Lower leg skin (tissue), 4 donors: Measurements from ENCODE around the gene RHOF. TPM values are rescaled to one million over a fixed set of nuclear protein-coding genes. Genes with fewer than 3 reads are reported as not detected.

ENCODE experiments used
- DNase-seq, 2 donors: peaks; one replicate each; pipeline ENCODE4 v3.0.0-alpha.2; 2019; ENCODE audit warnings: low spot score in 2 of 2
- H3K4me3 ChIP-seq: fragments of 200-600 bp; sonication (generic); 2 replicates; pipeline ENCODE4 v1.5.1; 2017; ENCODE audit warnings: mild to moderate bottlenecking, low read depth; ENCODE audit not compliant: poor library complexity, severe bottlenecking
- POLR2A ChIP-seq, 2 donors: fragments of 450-650 bp; IDR thresholded peaks; one replicate each; pipeline ENCODE4 v1.6.1; 2016 to 2017; ENCODE audit warnings: antibody characterized with exemption in 2 of 2, mild to moderate bottlenecking in 1 of 2, moderate library complexity in 1 of 2
- WGBS, 2 donors: methylation state at CpG; one replicate each; pipeline ENCODE4 v1.1.5; 2018; 5-methylcytosine and 5-hydroxymethylcytosine counted together
- intact Hi-C: fragments of 100-400 bp; cut with DNase I; formaldehyde crosslinking; loops from one replicate; pipeline ENCODE4 v1.15.0; 2023; ENCODE audit warnings: low total_unique reads
- total RNA-seq, 4 donors: library from RNA; depleted of rRNA; stranded (reverse); fragments of >200 nt; gene quantifications; one replicate each; pipeline ENCODE4 v1.1.0, GENCODE V29; 2016
- TF ChIP-seq, protein P1 (sequence below), 3 donors: fragments of 450-650 bp; IDR thresholded peaks; one replicate each; pipeline ENCODE4 v1.5.1; 2016; ENCODE audit warnings: antibody characterized with exemption in 3 of 3, mild to moderate bottlenecking in 3 of 3, moderate library complexity in 2 of 3

The RHOF gene
- total RNA-seq, 4 donors from 2014 or later: 5.4 to 24.1 (median 9.9) TPM

DNA sequence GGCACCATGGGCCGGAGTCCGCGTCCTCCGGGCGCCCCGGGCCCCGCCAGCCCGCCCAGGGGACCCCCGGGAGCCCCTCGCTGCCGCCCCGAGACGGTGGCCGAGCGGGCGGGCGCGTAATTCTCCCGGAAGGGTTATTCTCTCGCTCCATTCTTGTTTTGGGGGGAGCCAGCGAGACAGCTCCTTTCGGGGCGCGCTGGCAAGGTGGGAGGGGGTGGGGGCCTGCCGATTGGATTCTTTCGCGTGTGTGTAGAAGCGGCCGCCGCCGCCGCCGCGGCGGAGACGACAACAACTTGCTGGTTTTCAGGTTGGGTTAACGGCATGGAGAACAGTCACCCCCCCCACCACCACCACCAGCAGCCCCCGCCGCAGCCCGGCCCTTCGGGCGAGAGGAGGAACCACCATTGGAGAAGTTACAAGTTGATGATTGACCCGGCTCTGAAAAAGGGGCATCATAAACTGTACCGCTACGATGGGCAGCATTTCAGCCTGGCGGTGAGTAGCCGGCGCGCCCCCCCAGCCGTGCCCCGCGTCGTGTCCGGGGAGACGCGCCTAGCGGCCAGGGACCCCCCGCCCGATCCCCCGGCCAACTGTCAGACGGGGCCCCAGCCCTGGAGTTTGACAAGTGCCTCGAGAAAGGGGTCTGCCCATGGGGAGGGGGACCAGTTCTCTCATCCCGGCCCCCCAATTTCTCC is 11.1 kb upstream of the RHOF start:
- WGBS, 2 donors: 0% methylated on average over 25 to 40 of the region's 63 CpGs
- TF ChIP-seq, protein P1, sequence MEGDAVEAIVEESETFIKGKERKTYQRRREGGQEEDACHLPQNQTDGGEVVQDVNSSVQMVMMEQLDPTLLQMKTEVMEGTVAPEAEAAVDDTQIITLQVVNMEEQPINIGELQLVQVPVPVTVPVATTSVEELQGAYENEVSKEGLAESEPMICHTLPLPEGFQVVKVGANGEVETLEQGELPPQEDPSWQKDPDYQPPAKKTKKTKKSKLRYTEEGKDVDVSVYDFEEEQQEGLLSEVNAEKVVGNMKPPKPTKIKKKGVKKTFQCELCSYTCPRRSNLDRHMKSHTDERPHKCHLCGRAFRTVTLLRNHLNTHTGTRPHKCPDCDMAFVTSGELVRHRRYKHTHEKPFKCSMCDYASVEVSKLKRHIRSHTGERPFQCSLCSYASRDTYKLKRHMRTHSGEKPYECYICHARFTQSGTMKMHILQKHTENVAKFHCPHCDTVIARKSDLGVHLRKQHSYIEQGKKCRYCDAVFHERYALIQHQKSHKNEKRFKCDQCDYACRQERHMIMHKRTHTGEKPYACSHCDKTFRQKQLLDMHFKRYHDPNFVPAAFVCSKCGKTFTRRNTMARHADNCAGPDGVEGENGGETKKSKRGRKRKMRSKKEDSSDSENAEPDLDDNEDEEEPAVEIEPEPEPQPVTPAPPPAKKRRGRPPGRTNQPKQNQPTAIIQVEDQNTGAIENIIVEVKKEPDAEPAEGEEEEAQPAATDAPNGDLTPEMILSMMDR (IDR thresholded peaks at IDR 0.05): no peak

GRCh38 chr12:121803861-121804416 is 10.5 kb upstream of the RHOF start, which contains the start of gene SETD1B:
Gene SETD1B, plus strand, starts transcription at chr12:121804009. Its CDS starts 729 bp downstream, at chr12:121804738.
- TF ChIP-seq, protein P1 (IDR thresholded peaks at IDR 0.05): no peak
- TF ChIP-seq POLR2A (IDR thresholded peaks at IDR 0.05): no peak
- peak within 1 kb of the TSS; percentile 52 for H3K4me3 ChIP-seq
- WGBS, 2 donors: 0% methylated on average over 31 to 32 of the region's 74 CpGs
- DNase-seq: peak in 1 of 2 donors; percentile 90
- intact Hi-C loops: no loop called here

More for the DNA sequence above, 11.1 kb upstream of the RHOF start:
- intact Hi-C loops: no loop called here
- H3K4me3 ChIP-seq: peak overlapping the region; percentile 52
- peak in 1 of 2 donors; percentile 88 for DNase-seq

- TF ChIP-seq, protein P1 (IDR thresholded peaks at IDR 0.05): no peak
- peak in 1 of 2 donors; percentile 90 for TF ChIP-seq POLR2A (IDR thresholded peaks at IDR 0.05)
- H3K4me3 ChIP-seq: peak overlapping the region; percentile 52
- intact Hi-C loops: no loop called here
- WGBS, 2 donors: 0% methylated on average over 40 to 50 of the region's 65 CpGs
- DNase-seq: peak; percentile 92 to 98
These were observed 9.6 kb upstream of the RHOF start for GRCh38 chr12:121802843-121803698.

DNA sequence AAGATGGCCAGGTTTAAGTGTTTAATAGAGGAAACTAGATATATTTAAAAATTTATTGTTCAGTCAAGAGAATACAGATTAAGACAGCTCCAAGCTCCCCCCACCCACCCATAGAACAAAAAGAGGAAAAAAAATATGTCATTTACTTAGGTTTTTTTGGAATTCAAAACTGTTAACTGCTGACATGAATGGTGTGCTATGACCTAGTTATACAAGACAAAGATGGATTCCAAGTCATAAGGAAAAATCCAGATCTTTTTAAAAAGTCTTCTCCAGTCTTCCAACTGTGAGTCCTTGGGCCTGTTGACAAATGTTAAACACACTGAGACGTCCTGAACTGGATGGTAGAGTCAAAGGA is 9.0 kb upstream of the RHOF start:
- TF ChIP-seq POLR2A (IDR thresholded peaks at IDR 0.05): no peak
- TF ChIP-seq, protein P1 (IDR thresholded peaks at IDR 0.05): no peak
- no peak for DNase-seq
- peak overlapping the region; percentile 52 for H3K4me3 ChIP-seq
- intact Hi-C loops: no loop called here
- WGBS, 2 donors: 0% methylated on average over 1 of the region's 1 CpG

DNA sequence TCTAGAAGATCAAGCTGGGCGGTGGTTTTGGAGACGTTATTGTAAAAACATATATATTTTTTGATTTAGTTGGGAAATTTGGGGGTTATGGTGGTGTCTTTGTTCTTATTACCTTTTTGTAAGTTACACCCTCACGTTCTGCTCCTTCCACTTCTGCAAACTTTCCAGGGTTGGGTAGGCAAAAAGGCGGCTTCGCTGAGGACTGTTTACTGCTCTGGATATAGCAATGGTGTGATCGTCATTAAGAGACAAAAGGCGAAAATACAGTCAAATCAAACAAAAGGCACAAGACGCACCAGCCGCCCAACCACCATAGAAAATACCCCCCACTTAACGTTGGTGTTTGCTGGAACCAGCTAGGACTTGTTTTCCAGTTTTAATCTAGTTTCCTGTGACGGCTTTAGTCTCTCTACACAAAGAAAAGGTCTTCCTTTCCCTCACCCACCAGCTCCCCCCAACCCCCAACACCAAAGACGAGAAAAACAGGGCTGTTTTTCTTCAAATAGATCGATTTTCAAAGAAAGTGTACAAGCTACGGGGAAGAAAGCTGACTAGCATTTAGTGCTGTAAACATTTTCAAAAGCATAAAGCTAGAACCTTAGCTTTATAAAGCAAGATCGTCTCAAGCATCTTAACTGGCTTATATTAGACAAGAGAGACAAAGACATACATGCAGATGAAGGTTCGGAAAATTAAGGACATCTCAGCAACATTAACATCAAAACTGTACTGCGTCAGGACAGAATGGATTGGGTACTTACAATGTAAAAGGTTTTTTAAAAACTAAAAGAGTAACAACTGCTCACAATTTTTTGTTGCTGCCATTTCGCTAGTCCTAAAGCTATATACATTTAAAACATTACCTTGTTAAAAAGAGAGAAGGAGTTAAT is 8.4 kb upstream of the RHOF start:
- no peak for DNase-seq
- intact Hi-C loops: no loop called here

More for the DNA sequence above, 8.4 kb upstream of the RHOF start:
- H3K4me3 ChIP-seq: peak overlapping the region; percentile 78
- TF ChIP-seq, protein P1 (IDR thresholded peaks at IDR 0.05): no peak
- TF ChIP-seq POLR2A (IDR thresholded peaks at IDR 0.05): no peak
- 2 to 3% methylated on average over 18 of the region's 18 CpGs for WGBS, 2 donors
